Left hindlimb (tissue), 1 donor: ENCODE measurements around the gene FAIM2.
A peak's percentile ranks its signal among the peaks of the same experiment; 100 is the strongest.
"Not testable (repeated sequence)": the region's sequence is repeated elsewhere in the genome, so short reads cannot be mapped to it uniquely, and the experiment has no call there.

ENCODE experiments used
- DNase-seq: peaks from one replicate; pipeline ENCODE4 v3.0.0-alpha.2; 2018

Gene FAIM2

GRCh38 chr12:49875115-49875720 is 28.5 kb downstream of the FAIM2 start:
- DNase-seq, result no peak

GRCh38 chr12:49874142-49874897 is 29.4 kb downstream of the FAIM2 start:
- DNase-seq, result no peak

- peak; percentile 32 for DNase-seq
These were observed 30.3 kb downstream of the FAIM2 start for GRCh38 chr12:49873361-49873934.

- no peak for DNase-seq
These were observed 30.9 kb downstream of the FAIM2 start for GRCh38 chr12:49872781-49873181.

- no peak for DNase-seq
These were observed 31.3 kb downstream of the FAIM2 start for GRCh38 chr12:49872381-49872780.

DNA sequence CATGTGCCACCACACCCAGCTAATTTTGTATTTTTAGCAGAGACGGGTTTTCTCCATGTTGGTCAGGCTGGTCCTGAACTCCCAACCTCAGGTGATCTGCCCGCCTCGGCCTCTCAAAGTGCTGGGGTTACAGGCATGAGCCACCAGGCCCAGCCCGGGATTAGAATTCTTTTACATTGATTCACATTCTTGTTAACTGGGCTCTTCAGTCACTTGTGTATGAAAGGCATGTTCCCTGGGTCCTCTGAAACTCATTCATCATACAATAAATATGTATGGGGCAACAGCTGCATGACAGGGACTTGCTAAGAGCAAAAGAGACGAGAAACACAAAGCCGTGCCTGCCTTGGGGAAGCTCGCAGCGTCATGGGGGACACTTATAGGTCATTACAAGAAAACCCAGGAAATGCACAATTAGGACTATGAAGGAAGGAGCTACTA is 31.9 kb downstream of the FAIM2 start:
- DNase-seq, result not testable (repeated sequence)

DNA sequence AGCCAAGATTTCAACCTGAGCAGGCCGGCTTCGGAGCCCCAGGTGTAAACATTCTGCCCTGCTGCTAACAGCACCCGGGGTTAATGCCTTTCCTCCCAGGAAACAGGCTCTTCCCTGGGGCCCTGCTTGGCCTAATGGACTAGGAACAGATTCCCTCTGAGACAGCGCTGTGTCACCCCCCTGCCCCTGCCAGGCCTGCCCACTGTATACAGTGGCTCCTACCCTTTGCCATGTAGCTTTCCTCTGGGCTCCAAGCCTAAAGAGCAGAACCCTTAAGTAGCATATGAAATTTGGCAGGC is 32.5 kb downstream of the FAIM2 start:
- DNase-seq, result no peak

DNA sequence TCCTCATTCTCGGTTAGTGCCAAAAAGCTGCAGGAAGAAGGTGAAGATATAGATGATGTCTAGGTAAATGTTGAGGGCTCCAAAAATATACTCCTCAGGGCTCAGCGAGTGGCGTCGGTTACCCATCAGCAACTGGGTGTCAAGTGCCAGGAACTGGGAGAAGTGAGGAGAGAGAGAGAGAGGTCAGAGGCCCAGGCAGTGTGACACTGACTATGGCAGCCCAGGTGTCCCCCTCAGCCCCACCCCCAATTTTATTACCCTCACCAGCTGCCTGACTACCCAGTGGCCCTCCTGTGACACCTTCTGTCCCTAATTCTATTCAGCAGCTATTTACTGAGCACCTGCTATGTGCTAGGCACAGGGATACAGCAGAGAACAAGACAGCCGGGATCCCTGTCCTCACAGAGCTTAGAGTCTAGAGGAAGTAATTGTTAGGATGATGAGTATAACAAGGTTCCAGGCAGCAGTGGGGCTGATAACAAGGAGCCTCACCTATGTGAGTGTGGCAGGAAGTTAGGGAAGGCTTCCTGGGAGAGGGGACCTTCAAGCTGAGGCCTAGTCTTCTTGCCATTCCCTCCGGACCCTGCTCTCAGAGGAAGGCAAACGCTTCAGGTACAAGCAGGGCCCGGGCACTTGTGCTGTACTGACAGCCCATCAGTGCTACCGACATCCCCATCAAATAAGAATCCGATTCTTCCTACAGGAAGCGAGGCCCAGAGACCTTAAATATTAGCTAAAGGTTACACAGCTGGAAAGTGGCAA is 33.0 kb downstream of the FAIM2 start:
- peak; percentile 23 for DNase-seq

DNA sequence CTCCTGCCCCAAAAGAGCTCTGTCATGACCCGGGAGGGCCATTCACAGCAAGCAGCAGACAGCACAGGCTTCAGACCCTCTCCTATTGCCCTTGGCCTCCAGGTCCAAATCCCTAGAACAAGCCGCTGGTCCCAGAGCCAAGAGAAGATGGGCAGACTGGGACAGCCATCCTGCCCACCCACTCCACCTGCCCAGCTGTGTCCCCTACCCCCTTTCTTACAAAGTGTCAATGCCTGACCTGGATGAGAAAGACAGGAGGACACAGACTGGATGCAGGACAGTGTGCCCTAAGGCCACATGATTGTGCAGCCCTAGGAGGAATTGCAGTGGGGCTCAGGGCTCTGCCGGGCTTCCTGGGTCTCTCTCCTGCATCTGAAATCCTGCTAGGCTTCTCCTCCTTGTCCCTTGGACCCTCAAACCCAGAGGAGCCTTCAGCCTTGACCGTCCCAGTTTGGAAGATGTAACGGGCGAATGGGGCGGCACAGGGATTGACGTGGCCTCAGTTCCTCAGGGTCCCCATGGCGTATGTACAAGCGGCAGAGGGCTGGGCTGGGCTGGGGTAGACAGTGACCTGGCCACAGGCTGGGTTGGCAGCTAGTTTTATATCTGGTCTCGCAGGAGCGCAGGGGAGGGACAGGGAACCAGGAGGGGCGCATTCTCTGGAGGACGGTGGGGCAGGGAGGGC is 33.7 kb downstream of the FAIM2 start:
- peak; percentile 26 for DNase-seq

GRCh38 chr12:49868952-49869815 is 34.5 kb downstream of the FAIM2 start:
- peak; percentile 88 for DNase-seq

DNA sequence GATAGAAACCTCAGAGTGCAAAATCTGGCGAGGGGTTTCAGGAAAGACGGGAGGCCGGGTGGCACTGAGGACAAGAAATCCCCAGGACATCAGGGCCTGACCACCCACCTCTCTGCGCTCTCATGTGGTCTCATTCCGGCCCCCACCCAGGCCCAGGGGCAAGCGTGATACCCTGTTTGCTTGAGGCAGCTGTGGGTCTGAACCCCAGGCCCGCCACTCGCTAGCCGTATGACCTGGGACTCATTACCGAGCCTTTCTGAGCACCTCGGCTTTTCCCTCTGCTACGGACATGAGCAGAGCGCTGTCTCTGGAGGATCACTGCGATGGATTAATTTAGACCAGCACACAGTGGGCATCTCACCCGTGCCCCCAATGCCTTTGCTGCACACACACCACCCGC is 35.3 kb downstream of the FAIM2 start:
- no peak for DNase-seq

DNA sequence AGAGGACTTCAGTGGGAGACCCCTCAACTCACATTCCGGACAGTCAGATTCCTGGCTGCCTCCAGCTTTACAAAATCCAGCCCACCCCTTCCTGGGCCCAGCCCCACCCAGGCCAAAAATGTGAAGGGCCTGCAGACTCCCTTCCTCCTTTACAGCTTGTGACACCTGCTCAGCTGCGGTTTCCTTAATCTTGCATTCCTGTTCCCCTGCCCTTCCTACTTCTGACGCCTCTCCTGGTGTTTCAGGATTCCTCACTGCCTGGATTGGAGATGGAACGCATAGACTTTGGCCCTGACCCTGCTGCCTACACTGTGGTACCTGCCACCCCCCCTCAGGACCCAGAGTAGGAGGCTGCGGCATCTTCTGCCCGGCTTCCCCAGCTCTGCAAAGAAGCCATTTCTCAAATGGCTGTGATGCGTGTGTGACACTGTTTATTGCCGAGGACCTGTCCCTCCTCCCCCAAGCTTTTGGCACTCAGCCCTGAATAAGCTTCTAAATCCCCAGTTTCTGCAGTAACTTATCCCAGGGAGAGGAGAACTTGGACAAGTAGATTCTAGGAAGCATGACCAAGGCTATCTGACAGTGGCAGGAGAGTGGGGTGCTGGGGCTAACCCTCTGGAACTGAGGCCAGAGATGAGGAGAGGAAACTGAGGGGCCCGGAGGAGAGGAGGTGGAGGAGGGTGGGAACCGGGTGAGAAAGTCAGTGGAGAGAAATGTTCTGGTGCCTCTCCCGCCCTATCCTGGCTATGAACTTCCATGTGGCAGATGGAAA is 35.9 kb downstream of the FAIM2 start:
- peak; percentile 32 for DNase-seq

DNA sequence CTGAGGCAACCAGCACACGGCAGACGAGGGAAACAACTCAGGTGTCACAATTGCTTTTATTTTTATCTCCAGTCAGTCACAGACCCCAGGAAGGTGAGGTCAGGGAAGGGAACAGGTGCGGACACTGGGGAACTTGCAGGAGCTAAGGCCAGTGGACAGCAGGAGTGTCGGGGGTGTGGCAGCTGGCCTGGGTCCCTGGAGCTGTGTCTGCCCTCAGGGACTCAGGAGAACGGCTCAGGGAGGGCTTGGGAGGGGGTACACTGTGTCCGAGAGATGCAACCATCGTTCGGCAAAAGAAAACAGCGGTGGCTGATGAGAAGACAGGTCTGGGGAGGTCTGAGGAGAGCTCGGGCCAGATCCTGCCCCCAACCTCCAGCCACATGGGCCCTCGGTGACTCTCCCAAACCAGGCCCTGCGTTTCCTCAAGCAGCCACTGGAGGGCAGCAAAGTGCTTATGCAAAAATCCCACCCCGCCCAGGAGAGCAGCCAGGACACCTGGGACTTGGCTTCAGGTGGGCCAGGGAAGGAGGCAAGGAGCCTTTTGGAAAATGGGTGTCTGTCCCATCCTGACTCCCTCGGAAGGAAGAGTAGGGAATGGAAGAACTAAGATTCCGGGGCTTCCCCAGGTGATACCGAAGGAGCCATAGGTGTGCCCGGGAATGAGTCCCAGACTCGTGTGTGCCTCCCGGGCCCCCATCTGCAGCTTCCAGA is 36.7 kb downstream of the FAIM2 start:
- peak; percentile 76 for DNase-seq

GRCh38 chr12:49865782-49866135 is 37.9 kb downstream of the FAIM2 start:
- no peak for DNase-seq

GRCh38 chr12:49865109-49865781 is 38.5 kb downstream of the FAIM2 start:
- DNase-seq, result no peak

GRCh38 chr12:49864798-49865090 is 39.0 kb downstream of the FAIM2 start:
- no peak for DNase-seq

- no peak for DNase-seq
These were observed 39.5 kb downstream of the FAIM2 start for GRCh38 chr12:49863946-49864797.

DNA sequence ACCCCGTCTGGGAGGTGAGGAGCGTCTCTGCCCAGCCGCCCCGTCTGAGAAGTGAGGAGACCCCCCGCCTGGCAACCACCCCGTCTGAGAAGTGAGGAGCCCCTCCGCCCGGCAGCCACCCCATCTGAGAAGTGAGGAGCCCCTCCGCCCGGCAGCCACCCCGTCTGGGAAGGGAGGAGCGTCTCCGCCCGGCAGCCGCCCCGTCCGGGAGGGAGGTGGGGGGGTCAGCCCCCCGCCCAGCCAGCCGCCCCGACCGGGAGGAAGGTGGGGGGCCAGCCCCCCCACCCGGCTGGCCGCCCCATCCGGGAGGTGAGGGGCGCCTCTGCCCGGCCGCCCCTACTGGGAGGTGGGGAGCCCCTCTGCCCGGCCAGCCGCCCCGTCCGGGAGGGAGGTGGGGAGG is 42.8 kb downstream of the FAIM2 start:
- not testable (repeated sequence) for DNase-seq

DNA sequence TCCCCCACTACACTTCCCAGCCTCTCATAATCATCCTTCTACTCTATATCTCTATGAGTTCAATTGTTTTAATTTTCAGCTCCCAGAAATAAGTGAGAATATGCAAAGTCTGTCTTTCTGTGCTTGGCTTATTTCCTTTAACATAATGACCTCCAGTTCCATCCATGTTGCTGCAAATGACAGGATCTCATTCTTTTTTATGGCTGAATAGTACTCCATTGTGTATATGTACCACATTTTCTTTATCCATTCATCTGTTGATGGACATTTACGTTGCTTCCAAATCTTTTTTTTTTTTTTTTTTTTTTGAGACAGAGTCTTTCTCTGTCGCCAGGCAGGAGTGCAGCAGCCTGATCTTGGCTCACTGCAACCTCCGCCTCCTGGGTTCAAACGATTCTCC is 47.8 kb downstream of the FAIM2 start:
- not testable (repeated sequence) for DNase-seq
